Measurements from ENCODE around the gene LTBP1.
A peak's percentile ranks its signal among the peaks of the same experiment; 100 is the strongest.

Gene LTBP1

GRCh38 chr2:33137331-33137730, 190.6 kb downstream of the LTBP1 start:
- Histone ChIP-seq H2BK15ac (ENCODE audit: low read depth, poor library complexity, severe bottlenecking) (no peak overlapping the region), H3K27me3 (ENCODE audit: control insufficient read depth in 1 of 2, insufficient read depth in 1 of 2, low read length in 2 of 2) (no peaks in the 10 kb centered on the region), H2BK120ac (ENCODE audit: low read depth, low read length) (no peak overlapping the region), H3K9me3 (ENCODE audit: control insufficient read depth, low read length) (no peaks in the 10 kb centered on the region), H4K8ac (ENCODE audit: low read length) (no peak overlapping the region), H3K4me3 (ENCODE audit: insufficient read depth in 1 of 2, low read depth in 1 of 2, low read length in 2 of 2) (peak overlapping the region in 1 of 2 experiments; percentile 82), H3K4ac (ENCODE audit: low read depth in 1 of 2, low read length in 2 of 2) (no peak overlapping the region), H3K4me1 (ENCODE audit: control insufficient read depth, insufficient read depth, low read depth, low read length) (peaks cover 6% of the 10 kb centered on the region), H3K79me1 (replicated peaks; ENCODE audit: low read length, poor library complexity, severe bottlenecking) (no peaks in the 10 kb centered on the region), H2BK12ac (ENCODE audit: low read length in 2 of 2) (no peak overlapping the region), H3K18ac (ENCODE audit: low read depth in 1 of 2, low read length in 2 of 2) (no peak overlapping the region), H2BK5ac (ENCODE audit: low read depth, low read length, poor library complexity, severe bottlenecking) (no peak overlapping the region), H3K27ac (ENCODE audit: low read length, poor library complexity, severe bottlenecking) (no peak overlapping the region), H3K23ac (ENCODE audit: low read length in 2 of 2) (no peak overlapping the region), H3K4me2 (ENCODE audit: low read length, poor library complexity, severe bottlenecking) (no peak overlapping the region), H2AFZ (ENCODE audit: low read depth, low read length) (no peak overlapping the region), H3K14ac (ENCODE audit: low read length in 2 of 2) (no peak overlapping the region), H2AK5ac (ENCODE audit: low read length, severe bottlenecking) (no peak overlapping the region), H3K36me3 (ENCODE audit: control insufficient read depth in 1 of 2, insufficient read depth in 2 of 2, low read depth in 1 of 2, low read length in 2 of 2) (no peaks in the 10 kb centered on the region), H4K91ac (ENCODE audit: low read length) (no peak overlapping the region), H3K9ac (ENCODE audit: low read length) (peak overlapping the region; percentile 87)
- 90% methylated on average over 1 of the region's 1 CpG for WGBS
- no peak for DNase-seq

GRCh38 chr2:33139949-33140348, 193.2 kb downstream of the LTBP1 start:
- Histone ChIP-seq H3K9me3 (ENCODE audit: control insufficient read depth, low read length) (no peaks in the 10 kb centered on the region), H2AK5ac (ENCODE audit: low read length, severe bottlenecking) (no peak overlapping the region), H3K79me1 (replicated peaks; ENCODE audit: low read length, poor library complexity, severe bottlenecking) (no peaks in the 10 kb centered on the region), H3K4ac (ENCODE audit: low read depth in 1 of 2, low read length in 2 of 2) (no peak overlapping the region), H3K9ac (ENCODE audit: low read length) (no peak overlapping the region), H3K36me3 (ENCODE audit: control insufficient read depth in 1 of 2, insufficient read depth in 2 of 2, low read depth in 1 of 2, low read length in 2 of 2) (peaks cover 0 to 9% of the 10 kb centered on the region in 2 experiments), H2BK15ac (ENCODE audit: low read depth, poor library complexity, severe bottlenecking) (no peak overlapping the region), H3K27me3 (ENCODE audit: control insufficient read depth in 1 of 2, insufficient read depth in 1 of 2, low read length in 2 of 2) (no peaks in the 10 kb centered on the region), H2BK12ac (ENCODE audit: low read length in 2 of 2) (no peak overlapping the region), H3K23ac (ENCODE audit: low read length in 2 of 2) (no peak overlapping the region), H3K18ac (ENCODE audit: low read depth in 1 of 2, low read length in 2 of 2) (no peak overlapping the region), H3K14ac (ENCODE audit: low read length in 2 of 2) (no peak overlapping the region), H2AFZ (ENCODE audit: low read depth, low read length) (no peak overlapping the region), H3K4me3 (ENCODE audit: insufficient read depth in 1 of 2, low read depth in 1 of 2, low read length in 2 of 2) (no peak overlapping the region), H2BK5ac (ENCODE audit: low read depth, low read length, poor library complexity, severe bottlenecking) (no peak overlapping the region), H3K4me2 (ENCODE audit: low read length, poor library complexity, severe bottlenecking) (no peak overlapping the region), H4K91ac (ENCODE audit: low read length) (no peak overlapping the region), H4K8ac (ENCODE audit: low read length) (no peak overlapping the region), H2BK120ac (ENCODE audit: low read depth, low read length) (no peak overlapping the region), H3K4me1 (ENCODE audit: control insufficient read depth, insufficient read depth, low read depth, low read length) (no peaks in the 10 kb centered on the region), H3K27ac (ENCODE audit: low read length, poor library complexity, severe bottlenecking) (no peak overlapping the region)
- WGBS = 98% methylated on average over 4 of the region's 4 CpGs
- DNase-seq = no peak

- Histone ChIP-seq H3K79me1 (replicated peaks; ENCODE audit: low read length, poor library complexity, severe bottlenecking) (no peaks in the 10 kb centered on the region), H3K4me1 (ENCODE audit: control insufficient read depth, insufficient read depth, low read depth, low read length) (no peaks in the 10 kb centered on the region), H3K4me3 (ENCODE audit: insufficient read depth in 1 of 2, low read depth in 1 of 2, low read length in 2 of 2) (no peak overlapping the region), H3K14ac (ENCODE audit: low read length in 2 of 2) (no peak overlapping the region), H2BK12ac (ENCODE audit: low read length in 2 of 2) (no peak overlapping the region), H4K8ac (ENCODE audit: low read length) (no peak overlapping the region), H3K18ac (ENCODE audit: low read depth in 1 of 2, low read length in 2 of 2) (no peak overlapping the region), H3K27ac (ENCODE audit: low read length, poor library complexity, severe bottlenecking) (no peak overlapping the region), H4K91ac (ENCODE audit: low read length) (no peak overlapping the region), H2BK120ac (ENCODE audit: low read depth, low read length) (no peak overlapping the region), H3K4ac (ENCODE audit: low read depth in 1 of 2, low read length in 2 of 2) (no peak overlapping the region), H3K27me3 (ENCODE audit: control insufficient read depth in 1 of 2, insufficient read depth in 1 of 2, low read length in 2 of 2) (no peaks in the 10 kb centered on the region), H3K9me3 (ENCODE audit: control insufficient read depth, low read length) (no peaks in the 10 kb centered on the region), H3K9ac (ENCODE audit: low read length) (no peak overlapping the region), H3K4me2 (ENCODE audit: low read length, poor library complexity, severe bottlenecking) (no peak overlapping the region), H2BK15ac (ENCODE audit: low read depth, poor library complexity, severe bottlenecking) (no peak overlapping the region), H3K23ac (ENCODE audit: low read length in 2 of 2) (no peak overlapping the region), H2BK5ac (ENCODE audit: low read depth, low read length, poor library complexity, severe bottlenecking) (no peak overlapping the region), H2AFZ (ENCODE audit: low read depth, low read length) (no peak overlapping the region), H2AK5ac (ENCODE audit: low read length, severe bottlenecking) (no peak overlapping the region), H3K36me3 (ENCODE audit: control insufficient read depth in 1 of 2, insufficient read depth in 2 of 2, low read depth in 1 of 2, low read length in 2 of 2) (peaks cover 0 to 9% of the 10 kb centered on the region in 2 experiments)
- no peak for DNase-seq
- WGBS = 88% methylated on average over 3 of the region's 5 CpGs
Observed at GRCh38 chr2:33141476-33141875, 194.7 kb downstream of the LTBP1 start.

DNA sequence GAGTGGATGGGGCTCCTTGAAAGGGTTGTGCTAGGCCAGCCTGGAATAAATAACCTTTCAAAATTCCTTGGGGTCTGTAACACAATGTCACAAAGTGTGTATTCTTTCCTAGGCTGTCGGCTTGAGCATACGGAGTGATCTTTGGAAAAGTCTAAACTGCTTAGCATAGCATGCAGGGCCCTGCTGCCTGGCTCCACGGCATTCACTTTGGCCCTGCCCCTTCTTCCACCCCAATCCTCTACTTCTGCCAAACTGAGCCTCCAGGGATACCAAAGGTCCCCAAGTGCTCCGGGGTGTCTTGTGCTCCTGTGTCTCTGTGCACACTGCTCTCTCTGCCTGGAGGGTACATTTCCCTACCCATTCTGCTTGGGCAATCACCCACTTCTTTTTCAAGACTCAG, 196.1 kb downstream of the LTBP1 start:
- Histone ChIP-seq H3K27me3 (ENCODE audit: control insufficient read depth in 1 of 2, insufficient read depth in 1 of 2, low read length in 2 of 2) (no peaks in the 10 kb centered on the region), H2AFZ (ENCODE audit: low read depth, low read length) (no peak overlapping the region), H3K4me3 (ENCODE audit: insufficient read depth in 1 of 2, low read depth in 1 of 2, low read length in 2 of 2) (no peak overlapping the region), H4K91ac (ENCODE audit: low read length) (no peak overlapping the region), H3K23ac (ENCODE audit: low read length in 2 of 2) (no peak overlapping the region), H3K9ac (ENCODE audit: low read length) (no peak overlapping the region), H3K27ac (ENCODE audit: low read length, poor library complexity, severe bottlenecking) (no peak overlapping the region), H3K9me3 (ENCODE audit: control insufficient read depth, low read length) (no peaks in the 10 kb centered on the region), H2BK5ac (ENCODE audit: low read depth, low read length, poor library complexity, severe bottlenecking) (no peak overlapping the region), H2BK12ac (ENCODE audit: low read length in 2 of 2) (no peak overlapping the region), H3K4ac (ENCODE audit: low read depth in 1 of 2, low read length in 2 of 2) (no peak overlapping the region), H3K4me1 (ENCODE audit: control insufficient read depth, insufficient read depth, low read depth, low read length) (no peaks in the 10 kb centered on the region), H3K14ac (ENCODE audit: low read length in 2 of 2) (no peak overlapping the region), H3K18ac (ENCODE audit: low read depth in 1 of 2, low read length in 2 of 2) (peak overlapping the region in 1 of 2 experiments; percentile 41), H3K79me1 (replicated peaks; ENCODE audit: low read length, poor library complexity, severe bottlenecking) (no peaks in the 10 kb centered on the region), H3K4me2 (ENCODE audit: low read length, poor library complexity, severe bottlenecking) (no peak overlapping the region), H4K8ac (ENCODE audit: low read length) (no peak overlapping the region), H2BK15ac (ENCODE audit: low read depth, poor library complexity, severe bottlenecking) (no peak overlapping the region), H3K36me3 (ENCODE audit: control insufficient read depth in 1 of 2, insufficient read depth in 2 of 2, low read depth in 1 of 2, low read length in 2 of 2) (peaks cover 0 to 13% of the 10 kb centered on the region in 2 experiments), H2BK120ac (ENCODE audit: low read depth, low read length) (no peak overlapping the region), H2AK5ac (ENCODE audit: low read length, severe bottlenecking) (no peak overlapping the region)
- no peak for DNase-seq
- 95% methylated on average over 4 of the region's 4 CpGs for WGBS
